Muscle of back (tissue), 11 donors: ENCODE measurements around the gene TTLL12. TPM values are rescaled to one million over a fixed set of nuclear protein-coding genes. Genes with fewer than 3 reads are reported as not detected.

Source experiments
- DNase-seq, 3 donors: peaks; one replicate each; pipeline versions ENCODE4 v3.0.0 to v3.0.0-alpha.2; 2013
- polyA plus RNA-seq, 10 donors: library from polyadenylated mRNA; unstranded; fragments of 120-200 nt; gene quantifications; one replicate each; pipeline ENCODE4 v1.2.1, GENCODE V29; 2013; ENCODE audit not compliant: insufficient read length in 10 of 10

TTLL12 gene
- polyA plus RNA-seq, 10 donors: 11.6 to 19.1 (median 13.6) TPM

DNA sequence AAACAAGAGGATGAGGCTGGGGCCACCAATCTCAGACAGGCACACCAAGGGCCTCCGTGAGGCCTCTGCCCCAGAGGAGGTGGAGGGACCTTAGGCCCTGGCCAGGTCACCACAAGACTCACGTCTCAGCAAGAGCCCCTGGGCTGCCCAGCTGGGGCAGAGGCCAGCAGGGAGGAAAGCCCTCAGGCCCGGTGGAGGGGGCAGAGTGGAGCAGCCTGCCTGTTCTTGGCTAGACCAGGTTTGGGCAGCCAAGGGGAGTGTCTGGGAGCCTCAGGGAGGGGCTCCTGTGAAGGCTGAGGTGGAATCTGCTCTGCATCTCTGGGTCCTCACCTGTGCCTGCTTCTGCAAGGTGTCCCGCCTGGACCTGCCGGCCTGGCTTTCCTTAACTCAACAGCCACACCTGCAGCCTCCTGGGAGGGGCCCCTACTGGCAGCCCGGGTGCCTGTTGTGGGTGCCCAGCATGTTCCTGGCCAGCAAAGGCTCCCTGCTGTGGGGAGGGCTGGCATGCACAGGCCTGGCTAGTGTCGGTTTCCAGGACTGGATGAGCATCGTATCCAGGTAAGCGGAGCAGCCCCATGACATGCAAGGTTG lies 11.9 kb downstream of the TTLL12 start:
- no peak for DNase-seq

DNA sequence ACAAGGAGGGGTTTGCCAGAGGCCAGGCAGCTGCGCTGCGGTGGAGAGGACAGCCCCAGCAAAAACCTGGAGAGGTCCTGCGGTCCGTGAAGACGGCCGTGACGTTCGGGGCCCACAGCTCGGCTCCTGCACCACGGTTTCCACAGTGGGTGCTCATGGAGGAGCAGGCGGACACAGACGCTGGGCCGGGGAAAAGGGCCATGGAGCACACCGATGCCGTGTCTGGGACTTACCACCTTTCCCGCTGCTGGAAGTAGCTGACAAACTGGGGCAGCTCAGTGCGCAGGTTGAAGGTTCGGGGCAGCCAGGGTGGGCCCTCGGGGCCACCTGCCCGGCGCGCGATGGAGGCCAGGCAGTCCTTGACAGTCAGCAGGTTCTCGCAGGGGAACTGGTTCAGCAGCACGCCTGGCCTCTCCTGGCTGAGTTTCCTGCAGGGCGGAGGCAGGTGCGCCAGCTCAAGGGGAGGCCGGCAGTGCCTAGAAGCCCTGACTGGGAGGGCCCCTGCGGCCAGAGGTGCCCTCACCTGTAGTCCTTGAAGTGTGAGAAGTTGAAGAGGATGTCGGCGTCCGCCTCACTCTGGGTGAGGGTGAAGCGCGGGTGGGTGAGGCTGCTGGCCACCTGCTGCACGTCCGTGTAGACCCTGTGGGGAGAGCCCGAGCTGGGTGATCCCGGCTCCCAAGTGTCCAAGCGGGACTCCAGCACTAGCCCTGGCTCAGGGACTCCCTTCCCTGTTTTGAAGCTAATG lies 12.8 kb downstream of the TTLL12 start:
- DNase-seq: no peak

DNA sequence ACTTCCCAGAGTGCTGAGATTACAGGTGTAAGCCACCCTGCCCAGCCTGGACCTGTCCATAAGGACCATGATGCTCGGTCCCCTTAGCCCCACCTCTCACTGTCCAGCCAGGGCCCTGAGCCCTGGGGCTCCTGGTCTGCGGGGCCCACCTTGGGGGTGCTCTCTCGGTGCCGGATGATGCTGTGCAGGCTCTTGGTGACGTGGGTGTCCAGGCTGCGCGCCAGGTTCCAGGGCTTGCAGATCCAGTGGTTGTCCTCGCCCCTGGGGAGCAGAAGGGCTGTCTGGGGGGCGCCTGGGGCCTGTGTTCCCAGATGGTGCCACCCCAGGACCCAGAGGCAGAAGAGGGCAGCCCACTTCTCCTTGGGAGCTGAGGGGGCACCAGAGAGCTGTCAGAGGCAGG lies 13.4 kb downstream of the TTLL12 start:
- DNase-seq: no peak

DNA sequence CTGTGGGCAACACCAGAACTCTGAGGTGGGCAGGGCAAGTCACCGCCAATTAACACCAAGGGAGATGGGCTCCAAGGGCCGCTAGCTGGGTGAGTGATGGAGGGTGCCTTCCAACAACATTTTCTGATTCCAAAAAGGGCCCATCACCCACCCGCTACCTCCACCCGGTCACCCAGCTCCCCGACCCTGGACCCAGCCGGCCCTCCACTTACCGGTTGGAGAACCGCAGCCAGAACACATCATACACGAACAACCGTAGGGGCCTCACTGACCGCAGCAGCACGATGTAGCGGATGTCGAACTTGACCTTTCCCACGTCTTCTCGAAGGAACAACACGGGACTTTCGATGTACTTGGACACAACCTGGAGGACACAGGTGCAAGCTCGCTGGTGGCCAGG lies 14.7 kb downstream of the TTLL12 start:
- DNase-seq: no peak

DNA sequence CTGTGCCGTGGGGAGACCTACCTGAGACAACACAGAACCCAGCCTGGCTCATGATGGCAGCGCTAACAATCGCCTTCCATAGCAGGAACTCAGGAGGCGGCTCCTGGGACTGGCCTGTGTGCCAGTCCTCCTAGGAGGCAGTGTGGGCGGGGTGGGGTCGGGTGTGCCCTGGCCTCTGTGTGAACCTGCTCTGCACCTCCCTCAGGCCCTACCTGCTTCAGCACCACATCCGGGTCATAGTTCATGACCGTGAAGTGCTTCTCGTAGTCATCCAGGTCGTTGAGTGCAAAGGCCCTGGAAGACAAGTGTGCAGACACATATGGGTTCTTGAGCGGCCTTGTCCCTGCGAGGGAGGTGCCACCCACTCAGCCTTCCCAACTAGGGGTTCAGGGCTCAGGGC lies 15.3 kb downstream of the TTLL12 start:
- no peak for DNase-seq

DNA sequence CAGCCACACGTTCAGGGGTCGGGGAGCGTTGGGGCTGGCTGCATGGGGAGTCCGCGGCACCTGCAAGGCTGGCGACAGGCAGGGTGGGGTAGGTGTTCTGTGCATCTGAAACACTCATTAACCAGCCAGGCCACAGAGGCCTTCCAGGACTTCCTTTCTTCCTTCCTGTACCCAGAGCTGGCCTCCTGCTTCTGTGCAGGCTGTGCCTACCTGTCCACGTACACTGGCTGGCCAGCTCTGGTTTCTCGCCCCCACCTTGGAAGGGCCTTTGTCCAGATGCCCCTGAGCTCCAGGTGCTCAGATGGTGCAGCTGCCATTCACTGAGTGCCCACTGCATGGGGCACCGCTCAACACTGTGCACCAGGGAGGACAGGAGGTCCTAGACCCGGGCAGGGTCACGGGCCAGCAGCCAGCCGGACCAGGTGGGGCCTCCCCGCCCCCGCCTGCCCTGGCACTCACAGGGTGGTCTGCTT lies 15.9 kb downstream of the TTLL12 start:
- DNase-seq: no peak

DNA sequence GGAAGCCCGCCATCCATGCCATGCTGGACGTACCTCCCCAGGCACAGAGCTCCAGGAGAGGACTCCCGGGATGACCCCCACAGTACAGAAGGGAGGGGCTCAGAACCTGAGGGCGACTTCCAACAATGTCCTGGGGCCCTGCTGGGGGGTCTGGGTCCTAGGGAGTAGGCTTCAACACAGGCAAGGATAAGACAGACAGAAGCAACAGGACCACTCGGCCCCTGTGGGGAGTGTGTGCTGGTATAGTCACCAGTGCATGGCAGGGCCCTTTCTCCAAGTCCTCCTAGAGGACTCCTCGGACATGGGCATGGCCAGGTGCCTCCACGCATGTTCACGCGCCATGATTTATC lies 16.8 kb downstream of the TTLL12 start:
- DNase-seq: no peak

DNA sequence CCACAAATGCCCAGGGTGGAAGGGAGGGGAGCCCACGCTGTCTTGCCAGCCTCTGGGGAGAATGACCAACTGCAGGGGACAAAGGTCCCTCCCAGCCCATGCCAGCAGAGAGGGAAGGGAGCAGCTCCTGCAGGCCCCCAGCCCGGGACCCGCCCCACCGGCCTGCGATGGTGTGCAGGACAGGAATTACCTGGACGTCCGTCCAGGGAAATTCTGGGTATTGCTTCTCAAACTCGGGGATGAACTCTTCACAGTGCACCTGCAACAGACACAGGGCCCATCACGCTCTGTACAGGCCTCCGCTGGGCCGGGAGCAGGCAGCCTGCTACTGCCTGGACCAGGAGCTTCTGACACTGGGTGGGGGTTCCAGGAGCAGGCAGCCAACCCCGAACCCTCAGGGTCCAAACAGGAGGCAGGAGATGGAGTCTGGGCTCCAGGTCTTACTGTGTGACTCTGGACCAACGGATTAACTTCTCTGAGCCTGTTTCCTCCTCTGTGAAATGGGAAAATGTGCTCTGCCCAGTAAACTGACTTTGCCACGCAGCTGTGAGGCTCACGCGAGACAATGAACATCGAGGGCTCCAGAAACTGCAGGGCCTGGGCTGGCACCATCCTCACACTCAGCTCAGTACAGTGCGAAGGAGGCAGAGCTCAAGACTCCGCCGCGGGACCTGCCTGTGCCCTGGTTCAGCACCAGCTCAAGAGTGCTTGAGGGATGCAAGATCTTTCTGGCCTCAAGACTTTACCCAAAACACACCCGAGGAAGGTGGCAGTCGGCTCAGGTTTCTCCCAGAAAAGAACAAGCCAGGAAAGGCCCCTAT lies 17.4 kb downstream of the TTLL12 start:
- no peak for DNase-seq

DNA sequence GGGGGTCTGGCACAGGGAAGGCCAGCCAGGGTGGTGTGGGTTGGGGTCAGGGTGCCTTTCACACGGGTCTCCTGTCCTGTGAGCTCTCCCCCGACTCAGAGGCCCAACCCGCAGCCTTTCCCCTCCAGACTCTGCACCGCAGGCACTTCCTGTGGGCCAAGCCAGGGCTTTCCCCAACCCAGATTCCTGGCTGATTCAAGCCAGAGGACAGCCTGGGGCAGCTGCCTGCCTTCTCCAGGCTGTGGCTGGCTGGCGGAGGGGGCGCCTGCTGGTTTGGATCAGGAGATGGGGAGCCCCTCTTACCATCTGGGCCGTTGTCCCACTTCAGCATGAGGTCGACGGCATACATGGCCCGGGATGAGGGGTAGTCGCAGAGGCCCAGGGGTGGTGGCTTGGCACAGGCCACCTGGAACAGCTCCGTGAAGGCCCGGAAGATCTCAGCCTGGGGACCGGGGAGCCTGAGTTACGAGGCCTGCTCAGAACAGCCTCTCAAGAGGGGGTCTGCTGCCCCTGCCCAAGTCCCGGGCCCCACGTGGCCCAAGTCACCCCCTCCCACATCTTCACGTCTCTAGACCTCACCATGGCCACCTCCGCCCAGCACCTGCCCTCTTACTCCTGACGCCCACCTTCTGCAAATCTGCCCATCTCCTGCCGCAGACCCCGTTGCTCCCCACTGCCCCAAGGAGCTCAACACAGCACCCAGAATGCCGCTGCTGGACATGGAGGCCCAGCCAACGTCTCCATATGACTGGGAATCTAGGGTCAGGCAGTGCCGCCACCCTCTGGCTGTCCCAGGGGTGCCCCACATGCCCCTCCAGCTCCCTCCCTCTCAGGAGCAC lies 18.2 kb downstream of the TTLL12 start:
- DNase-seq: no peak

DNA sequence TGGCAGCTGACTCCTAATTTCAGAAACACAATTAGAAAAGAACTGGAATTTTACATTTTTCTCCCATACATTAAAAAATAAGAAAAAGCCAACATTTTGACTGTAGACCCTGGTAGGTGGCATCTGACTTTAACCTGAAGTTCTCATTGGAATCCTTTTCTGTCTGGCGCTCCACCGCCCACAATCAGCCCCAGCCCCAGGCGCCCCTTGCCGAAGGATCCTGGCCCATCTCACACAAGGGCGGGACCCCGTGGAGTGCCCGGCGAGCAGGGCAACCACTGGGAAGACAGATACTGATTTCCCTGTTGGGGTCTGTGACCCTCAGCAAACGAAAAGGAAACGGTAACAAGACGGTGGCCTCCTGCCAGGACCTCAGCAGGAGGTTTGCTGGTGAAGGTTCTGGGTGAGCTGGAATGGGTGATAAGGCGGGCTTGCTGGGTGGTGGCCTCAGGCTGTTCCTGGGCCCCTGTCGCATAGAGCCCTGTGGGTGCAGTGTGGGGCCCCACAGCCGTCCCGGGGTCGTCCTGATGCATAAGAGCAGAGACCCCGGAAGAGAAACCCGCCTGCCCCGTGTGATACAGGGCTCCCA lies 19.8 kb downstream of the TTLL12 start:
- no peak for DNase-seq

DNA sequence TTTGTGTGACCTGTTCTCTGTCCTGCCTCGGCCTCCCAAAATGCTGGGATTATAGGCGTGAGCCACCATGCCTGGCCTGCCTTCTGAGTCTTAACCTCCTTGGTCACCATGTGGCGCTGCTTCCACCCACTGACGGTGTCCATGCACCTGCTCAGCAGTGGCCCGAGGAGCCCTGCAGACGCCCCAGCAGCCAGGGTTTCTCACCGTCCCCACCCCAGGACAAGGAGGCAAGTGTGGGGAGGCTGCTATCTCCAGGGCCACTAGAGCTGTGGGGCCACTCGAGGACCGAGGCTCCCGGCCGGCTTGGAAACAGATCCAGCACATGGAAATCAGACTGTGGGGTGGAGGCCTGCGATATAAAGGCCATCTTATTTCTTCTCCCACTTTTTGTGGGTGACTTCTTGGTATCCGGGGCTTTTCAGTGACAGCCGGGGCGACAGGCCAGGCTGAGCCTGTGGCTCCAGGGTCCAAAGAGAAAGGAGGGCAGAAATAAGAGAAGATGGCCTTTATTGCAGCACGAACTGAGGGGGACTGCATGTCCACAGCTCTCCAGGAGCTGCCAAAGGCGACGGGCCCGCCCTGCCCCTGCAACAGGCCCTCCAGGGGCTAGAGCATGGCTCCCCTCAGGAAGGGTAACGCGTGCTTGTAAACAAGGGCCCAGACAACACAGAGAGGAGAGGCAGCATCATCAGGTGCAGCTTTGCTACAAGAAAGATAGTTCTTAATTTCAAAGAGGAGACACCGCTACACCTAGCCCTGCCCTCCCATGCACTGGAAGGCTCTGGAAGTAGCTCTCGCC lies 20.6 kb downstream of the TTLL12 start:
- DNase-seq: no peak

DNA sequence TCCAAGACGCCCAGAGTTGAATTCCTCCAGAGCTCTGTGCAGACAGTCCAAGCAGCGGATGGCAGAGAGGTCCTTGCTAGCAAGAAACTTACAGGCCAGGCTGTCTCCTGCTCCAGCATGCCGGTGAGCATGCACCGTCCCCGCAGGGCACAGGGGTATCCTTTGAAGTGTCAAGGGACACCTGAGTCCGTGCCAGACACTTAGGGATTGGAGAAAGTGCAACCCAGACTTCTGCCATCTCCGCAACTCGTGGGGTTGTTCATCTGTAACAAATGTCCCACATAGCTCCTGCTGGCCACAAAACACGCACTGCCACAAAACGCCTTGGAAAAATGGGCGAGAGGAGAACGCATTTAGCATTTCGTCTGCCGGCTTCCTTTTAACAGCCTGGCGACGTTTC lies 22.3 kb downstream of the TTLL12 start:
- DNase-seq: no peak

DNA sequence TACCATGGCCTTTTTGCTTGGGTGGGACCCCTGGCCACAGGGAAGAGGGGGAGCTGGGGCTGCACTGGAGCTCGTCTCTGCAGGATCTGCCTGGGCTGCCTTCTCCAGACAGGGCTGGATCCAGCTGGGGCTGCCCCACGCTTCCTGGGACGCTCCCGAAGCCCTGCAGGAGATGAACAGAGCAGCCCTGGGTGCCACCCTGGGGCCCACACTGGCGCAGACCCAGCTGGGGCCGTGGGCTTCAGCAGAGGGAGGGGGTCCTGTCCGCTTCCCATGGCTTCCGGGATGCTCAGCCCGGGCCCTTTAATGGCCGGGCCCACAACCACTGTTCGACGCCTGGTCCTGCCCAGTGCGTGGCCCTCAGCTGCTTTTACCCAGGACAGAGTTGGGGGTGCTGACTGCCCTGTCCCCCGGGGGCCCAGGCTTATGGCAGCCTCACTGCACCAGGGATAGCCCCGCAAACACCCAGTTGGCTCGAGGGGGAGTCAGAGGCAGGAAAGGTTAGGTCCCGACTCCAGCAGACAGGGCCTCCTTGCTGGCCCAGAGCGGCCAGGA lies 23.6 kb downstream of the TTLL12 start:
- DNase-seq: no peak

DNA sequence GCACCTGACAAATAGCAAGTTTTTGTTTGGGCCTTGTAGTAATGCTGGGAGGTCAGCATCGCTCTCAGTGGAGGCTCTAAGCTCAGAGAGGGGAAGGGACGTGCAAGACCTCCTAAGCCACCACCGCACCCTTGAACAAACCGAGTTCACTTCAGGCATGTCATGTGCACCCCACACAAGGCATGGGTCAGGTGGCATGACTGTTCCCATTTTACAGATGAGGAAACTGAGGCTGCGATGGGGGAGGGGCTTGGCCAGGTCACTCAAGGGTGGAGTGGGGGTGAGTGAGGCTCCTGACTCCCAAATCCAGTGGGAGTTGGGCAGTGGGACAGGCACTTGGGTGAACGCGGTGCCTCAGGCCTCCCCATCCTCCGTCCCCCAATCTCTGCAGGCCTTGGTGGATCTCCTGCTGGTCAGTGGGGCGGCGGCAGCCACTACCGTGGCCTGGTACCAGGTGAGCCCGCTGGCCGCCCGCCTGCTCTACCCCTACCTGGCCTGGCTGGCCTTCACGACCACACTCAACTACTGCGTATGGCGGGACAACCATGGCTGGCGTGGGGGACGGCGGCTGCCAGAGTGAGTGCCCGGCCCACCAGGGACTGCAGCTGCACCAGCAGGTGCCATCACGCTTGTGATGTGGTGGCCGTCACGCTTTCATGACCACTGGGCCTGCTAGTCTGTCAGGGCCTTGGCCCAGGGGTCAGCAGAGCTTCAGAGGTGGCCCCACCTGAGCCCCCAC lies 24.4 kb downstream of the TTLL12 start:
- no peak for DNase-seq

DNA sequence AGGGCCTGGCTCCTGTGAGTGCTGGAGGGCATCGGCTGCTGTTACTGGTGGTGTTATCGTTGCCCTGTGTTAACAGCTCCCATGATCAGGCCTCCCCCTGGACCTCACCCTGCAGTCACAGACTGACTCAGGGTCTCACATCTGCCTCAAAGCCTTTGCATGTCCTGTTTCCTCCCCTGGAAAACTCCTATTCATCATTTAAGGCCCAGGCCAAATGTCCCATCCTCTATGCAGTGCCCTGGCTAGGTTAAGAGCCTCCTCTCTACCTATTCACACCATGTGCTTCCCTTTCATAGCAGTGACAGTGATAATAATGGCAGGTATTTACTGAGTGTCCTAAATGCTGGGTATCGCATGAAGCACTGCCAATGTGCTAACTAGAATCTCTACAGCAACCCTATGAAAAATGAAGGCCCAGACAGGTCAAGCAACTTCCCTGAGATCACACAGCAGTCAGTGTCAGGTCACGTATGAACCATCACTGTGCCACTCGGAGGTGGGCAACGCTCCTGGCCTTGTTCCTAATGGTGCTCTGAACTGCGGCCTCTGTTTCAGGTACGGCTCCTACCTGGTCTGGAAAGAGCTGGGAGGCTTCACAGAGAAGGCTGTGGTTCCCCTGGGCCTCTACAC lies 26.3 kb downstream of the TTLL12 start:
- no peak for DNase-seq

DNA sequence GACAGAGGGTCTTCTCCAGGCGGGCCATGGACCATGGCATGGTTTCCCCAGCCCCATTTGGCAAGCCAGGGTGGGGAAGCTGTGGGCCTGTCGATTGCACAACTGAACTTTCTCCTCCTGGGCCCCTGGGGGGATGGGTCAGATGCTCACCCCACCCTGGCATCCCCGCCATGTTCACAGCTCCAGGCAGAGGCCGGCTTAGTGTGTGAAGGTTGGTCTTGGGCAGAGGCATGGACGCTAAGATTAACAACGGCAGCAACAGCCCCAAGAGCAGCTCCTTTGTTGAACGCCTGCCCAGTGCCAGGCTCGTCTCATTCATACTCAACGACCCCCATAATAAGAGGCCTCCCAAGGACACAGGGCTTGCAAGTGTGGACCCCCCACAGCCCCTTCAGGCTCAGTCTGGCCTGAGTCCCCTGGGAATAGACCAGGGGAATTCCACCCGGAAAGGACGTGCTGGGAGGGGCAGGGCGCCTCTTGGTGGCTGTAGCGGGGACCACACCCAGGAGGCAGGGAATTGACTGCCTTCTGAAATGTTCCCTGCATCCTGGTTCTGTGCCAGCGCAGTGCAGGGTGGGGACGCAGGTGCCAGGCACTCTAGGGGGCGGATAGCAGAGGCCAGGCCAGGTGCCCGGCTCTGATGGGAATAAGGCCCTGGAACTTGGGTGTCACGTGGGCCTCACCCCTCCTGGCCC lies 27.3 kb downstream of the TTLL12 start:
- DNase-seq: no peak

DNA sequence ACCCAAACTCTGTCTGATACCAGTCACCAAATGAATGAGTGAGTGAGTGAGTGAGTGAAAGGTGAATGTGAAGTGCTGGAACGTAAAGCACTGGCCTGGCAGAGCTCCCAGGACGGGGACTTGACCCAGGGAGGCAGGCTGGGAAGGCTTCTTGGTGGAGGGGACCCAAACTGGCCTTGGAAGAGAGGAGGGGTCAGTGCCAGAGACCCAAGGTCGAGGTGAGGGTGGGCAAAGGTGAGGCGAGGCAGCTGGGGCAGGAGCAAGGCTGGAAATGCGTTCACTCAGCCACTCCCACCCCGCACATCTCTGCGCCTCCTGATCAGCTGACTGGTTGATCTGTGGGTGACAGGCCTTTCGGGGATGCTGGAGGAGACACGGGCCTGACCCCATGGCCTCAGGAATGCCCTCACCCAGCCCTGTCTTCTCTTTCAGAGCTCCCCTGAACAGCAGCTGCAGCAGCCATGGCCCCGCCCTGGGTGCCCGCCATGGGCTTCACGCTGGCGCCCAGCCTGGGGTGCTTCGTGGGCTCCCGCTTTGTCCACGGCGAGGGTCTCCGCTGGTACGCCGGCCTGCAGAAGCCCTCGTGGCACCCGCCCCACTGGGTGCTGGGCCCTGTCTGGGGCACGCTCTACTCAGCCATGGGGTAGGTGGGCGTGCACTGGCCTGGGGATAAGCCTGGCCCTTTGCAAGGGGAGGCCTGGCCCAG lies 28.0 kb downstream of the TTLL12 start:
- DNase-seq: no peak
